PC-3 (cell line): Measurements from ENCODE around the gene ADCY5. TPM values are rescaled to one million over a fixed set of nuclear protein-coding genes. Genes with fewer than 3 reads are reported as not detected.

Source experiments
- ATAC-seq: fragments of 200-7000 bp; cut with Tn5 transposase; 2 replicates; pipeline ENCODE4 v1.9.1; 2020; ENCODE audit warnings: mild to moderate bottlenecking, moderate library complexity
- BruUV-seq: library from RNA; stranded (reverse); fragments of 400-500 nt; replicated peaks from 2 replicates; lab custom pipeline; 2021; lab: Mats Ljungman, UMichigan
- CTCF ChIA-PET: fragments of 300-600 bp; sonication (Branson Sonifier 250); formaldehyde crosslinking; loops from one replicate; lab custom pipeline; 2022; ENCODE audit warnings: antibody characterized with exemption; lab: Charles Lee
- POLR2A ChIA-PET: fragments of 300-600 bp; sonication (Branson Sonifier 250); formaldehyde crosslinking; loops from one replicate; lab custom pipeline; 2022; ENCODE audit warnings: antibody characterized with exemption; ENCODE audit not compliant: unreplicated experiment; lab: Charles Lee
- DNase-seq: peaks from one replicate; pipeline ENCODE4 v3.0.0-alpha.2; 2015
- H2AFZ ChIP-seq: fragments of 300-600 bp; sonication (generic); 2 replicates; pipeline ENCODE4 v1.6.0; 2016; ENCODE audit warnings: antibody characterized with exemption, low read length
- H3F3A ChIP-seq: fragments of 300-600 bp; sonication (generic); one replicate; pipeline ENCODE4 v1.6.0; 2017; ENCODE audit warnings: antibody characterized with exemption, low read length, control low read depth, mild to moderate bottlenecking; ENCODE audit not compliant: unreplicated experiment
- H3K27ac ChIP-seq: fragments of 300-600 bp; sonication (generic); 2 replicates; pipeline ENCODE4 v1.5.1; 2016; ENCODE audit warnings: mild to moderate bottlenecking, low read length
- H3K27me3 ChIP-seq: fragments of 300-600 bp; sonication (generic); 2 replicates; pipeline ENCODE4 v1.6.1; 2016; ENCODE audit warnings: low read length, mixed read lengths
- H3K36me3 ChIP-seq: fragments of 300-600 bp; sonication (generic); 2 replicates; pipeline ENCODE4 v1.6.1; 2016; ENCODE audit warnings: low read depth, mixed run types, low read length, mixed read lengths
- H3K4me1 ChIP-seq: fragments of 300-600 bp; sonication (generic); 2 replicates; pipeline ENCODE4 v1.5.1; 2016; ENCODE audit warnings: low read length; ENCODE audit not compliant: insufficient read depth
- H3K4me2 ChIP-seq: fragments of 300-600 bp; sonication (generic); 2 replicates; pipeline ENCODE4 v1.6.0; 2016; ENCODE audit warnings: low read length
- H3K4me3 ChIP-seq: fragments of 300-600 bp; sonication (generic); 2 replicates; pipeline ENCODE4 v1.5.1; 2016; ENCODE audit warnings: mild to moderate bottlenecking, low read length, mixed read lengths
- H3K79me2 ChIP-seq: fragments of 300-600 bp; sonication (generic); 2 replicates; pipeline ENCODE4 v1.6.1; 2017; ENCODE audit warnings: low read length, mixed read lengths
- H3K9ac ChIP-seq: fragments of 300-600 bp; sonication (generic); 2 replicates; pipeline ENCODE4 v1.6.0; 2016; ENCODE audit warnings: mild to moderate bottlenecking, low read length
- H3K9me2 ChIP-seq: fragments of 300-600 bp; sonication (generic); replicated peaks from 2 replicates; pipeline ENCODE4 v1.6.1; 2016; ENCODE audit warnings: mixed run types, low read length, mixed read lengths
- H3K9me3 ChIP-seq: fragments of 300-600 bp; sonication (generic); 2 replicates; pipeline ENCODE4 v1.6.1; 2016; ENCODE audit warnings: low read length, mixed read lengths
- H4K20me1 ChIP-seq: fragments of 300-600 bp; sonication (generic); 2 replicates; pipeline ENCODE4 v1.6.1; 2016; ENCODE audit warnings: low read length, mixed read lengths
- EZH2 ChIP-seq: fragments of 300-600 bp; sonication (generic); IDR thresholded peaks from one replicate; pipeline ENCODE4 v1.6.1; 2017; ENCODE audit warnings: antibody characterized with exemption, mild to moderate bottlenecking, low read length; ENCODE audit not compliant: unreplicated experiment
- EZH2phosphoT487 ChIP-seq: fragments of 300-600 bp; sonication (generic); IDR thresholded peaks from 2 replicates; pipeline ENCODE4 v1.6.1; 2018; ENCODE audit warnings: mild to moderate bottlenecking, antibody characterized with exemption, low read length, borderline replicate concordance
- intact Hi-C: fragments of 100-400 bp; cut with micrococcal nuclease; formaldehyde crosslinking; loops from 2 replicates; pipeline ENCODE4 v1.9.0; 2023
- total RNA-seq: library from RNA; depleted of rRNA; stranded (reverse); fragments of >200 nt; gene quantifications from 2 replicates; pipeline ENCODE4 v1.2.3, GENCODE V29; 2014
- TF ChIP-seq, protein P1 (sequence below): fragments of 300-600 bp; sonication (generic); conservative IDR thresholded peaks from 2 replicates; pipeline ENCODE4 v1.5.1; 2017; ENCODE audit warnings: antibody characterized with exemption, low read depth, mild to moderate bottlenecking, low read length

The ADCY5 gene
- total RNA-seq, 1 experiment from 2014 or later: not detected

DNA sequence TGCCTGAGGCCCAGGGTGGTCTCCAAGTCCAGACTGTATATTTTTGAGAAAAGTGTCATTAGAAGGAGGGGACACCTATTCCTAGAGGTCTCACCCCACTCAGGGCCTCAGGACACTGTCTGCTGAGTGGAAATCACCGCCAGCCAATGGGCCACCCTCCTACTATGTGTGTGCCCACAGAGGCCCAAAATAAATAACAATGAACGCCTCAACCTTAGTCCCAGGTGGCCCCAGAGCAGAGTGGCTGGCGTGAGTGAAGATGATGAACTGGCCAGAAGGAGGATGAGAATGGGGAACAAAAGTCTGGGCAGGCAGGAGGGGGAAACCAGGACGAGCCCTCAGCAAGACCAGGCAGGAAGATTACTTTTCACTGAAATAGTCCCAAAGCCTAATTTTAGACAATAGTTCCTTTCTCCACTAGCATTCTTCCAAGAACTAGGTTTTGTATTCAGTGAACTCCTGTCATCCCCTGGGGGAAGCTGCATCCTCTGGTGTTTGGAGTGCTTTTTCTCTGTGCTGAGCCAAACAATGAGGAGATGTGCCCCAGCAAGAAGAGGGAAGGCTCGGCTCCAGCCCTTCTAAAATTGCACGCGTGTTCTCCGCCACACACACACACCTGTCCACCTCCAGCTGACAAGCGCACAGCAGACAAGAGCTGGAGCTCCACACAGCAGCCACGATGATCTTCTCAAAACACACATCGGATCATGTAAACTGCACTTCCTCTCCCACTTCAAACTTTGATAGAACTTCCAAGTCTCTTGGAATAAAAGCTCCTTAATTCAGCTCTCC is 72.2 kb downstream of the ADCY5 start:
- Histone ChIP-seq H3K27me3 (peaks cover 23% of the 10 kb centered on the region; the same call in 1 of the 2 replicates), H3K9me3 (no peaks in the 10 kb centered on the region), H3K27ac (no peak overlapping the region), H3K36me3 (no peaks in the 10 kb centered on the region), H4K20me1 (no peaks in the 10 kb centered on the region), H3K79me2 (no peaks in the 10 kb centered on the region), H2AFZ (no peak overlapping the region), H3K4me1 (no peaks in the 10 kb centered on the region), H3K4me2 (no peak overlapping the region), H3K4me3 (no peak overlapping the region), H3K9ac (no peak overlapping the region), H3K9me2 (no peaks in the 10 kb centered on the region), H3F3A (no peaks in the 10 kb centered on the region)
- BruUV-seq: no TSS peak
- intact Hi-C loops: no loop called here
- POLR2A ChIA-PET: no interaction called here
- no peak for TF ChIP-seq EZH2phosphoT487
- TF ChIP-seq, protein P1, sequence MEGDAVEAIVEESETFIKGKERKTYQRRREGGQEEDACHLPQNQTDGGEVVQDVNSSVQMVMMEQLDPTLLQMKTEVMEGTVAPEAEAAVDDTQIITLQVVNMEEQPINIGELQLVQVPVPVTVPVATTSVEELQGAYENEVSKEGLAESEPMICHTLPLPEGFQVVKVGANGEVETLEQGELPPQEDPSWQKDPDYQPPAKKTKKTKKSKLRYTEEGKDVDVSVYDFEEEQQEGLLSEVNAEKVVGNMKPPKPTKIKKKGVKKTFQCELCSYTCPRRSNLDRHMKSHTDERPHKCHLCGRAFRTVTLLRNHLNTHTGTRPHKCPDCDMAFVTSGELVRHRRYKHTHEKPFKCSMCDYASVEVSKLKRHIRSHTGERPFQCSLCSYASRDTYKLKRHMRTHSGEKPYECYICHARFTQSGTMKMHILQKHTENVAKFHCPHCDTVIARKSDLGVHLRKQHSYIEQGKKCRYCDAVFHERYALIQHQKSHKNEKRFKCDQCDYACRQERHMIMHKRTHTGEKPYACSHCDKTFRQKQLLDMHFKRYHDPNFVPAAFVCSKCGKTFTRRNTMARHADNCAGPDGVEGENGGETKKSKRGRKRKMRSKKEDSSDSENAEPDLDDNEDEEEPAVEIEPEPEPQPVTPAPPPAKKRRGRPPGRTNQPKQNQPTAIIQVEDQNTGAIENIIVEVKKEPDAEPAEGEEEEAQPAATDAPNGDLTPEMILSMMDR: no peak
- CTCF ChIA-PET: no interaction called here
- DNase-seq (no peak), ATAC-seq (no peak)

DNA sequence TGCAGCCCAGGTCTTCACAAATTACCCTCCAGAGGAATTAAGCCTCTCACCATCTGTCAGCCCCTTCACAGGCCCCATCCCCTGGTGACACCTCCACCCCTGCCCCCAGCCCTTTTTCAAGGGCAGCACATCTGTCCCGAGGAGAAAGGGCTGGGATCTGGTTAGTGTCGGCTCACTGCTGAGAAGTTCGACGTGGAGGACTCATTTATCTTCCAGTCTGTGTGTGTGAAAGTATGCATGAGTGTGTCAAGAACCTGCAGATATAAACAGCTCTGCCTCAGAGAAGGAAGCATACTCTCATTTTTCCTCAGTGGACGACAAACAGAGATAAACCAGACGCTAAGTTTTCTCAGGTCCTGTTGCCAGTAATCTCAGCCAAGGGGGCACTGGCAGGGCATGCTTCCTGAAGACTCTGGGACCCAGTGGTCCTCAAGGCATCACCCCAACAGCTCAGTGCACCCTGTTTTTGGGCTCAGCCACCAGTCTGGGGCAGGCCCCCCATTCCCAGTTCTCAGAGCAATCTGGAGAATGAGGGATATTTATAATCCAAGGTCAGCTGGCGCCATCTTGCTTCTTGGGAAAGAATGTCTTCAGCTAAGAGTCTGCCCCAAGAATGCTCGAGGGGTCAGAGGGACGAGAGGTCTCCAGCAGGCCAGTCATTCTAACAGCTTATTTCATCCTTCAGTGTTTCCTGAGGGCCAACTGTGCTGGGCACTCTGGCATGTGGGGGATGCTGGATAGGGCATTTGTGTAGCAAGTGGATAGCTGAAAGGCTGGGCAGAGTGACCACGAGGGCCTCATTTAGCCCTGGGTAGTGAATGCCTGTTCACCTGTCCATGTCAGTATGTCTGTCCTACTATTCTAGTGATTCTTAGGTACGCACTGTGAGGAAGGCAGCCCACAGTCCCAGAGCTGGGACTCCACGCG is 73.6 kb downstream of the ADCY5 start:
- Histone ChIP-seq H3K79me2 (no peaks in the 10 kb centered on the region), H3K9me2 (no peaks in the 10 kb centered on the region), H3K4me2 (no peak overlapping the region), H3K36me3 (no peaks in the 10 kb centered on the region), H3K9ac (no peak overlapping the region), H3K4me1 (no peaks in the 10 kb centered on the region), H3K27me3 (peaks cover 27% of the 10 kb centered on the region; the same call in 1 of the 2 replicates), H3K4me3 (no peak overlapping the region), H4K20me1 (no peaks in the 10 kb centered on the region), H3F3A (no peaks in the 10 kb centered on the region), H2AFZ (no peak overlapping the region), H3K9me3 (no peaks in the 10 kb centered on the region), H3K27ac (no peak overlapping the region)
- ChIA-PET POLR2A (no interaction called here), CTCF (interaction anchor here (0.6 kb wide), 1 partner anchor 12 kb away, joined by 4 read pairs; no protein-coding TSS in a partner anchor)
- intact Hi-C loops: no loop called here
- DNase-seq (no peak), ATAC-seq (no peak)
- TF ChIP-seq, protein P1: no peak
- TF ChIP-seq EZH2phosphoT487 (no peak), EZH2 (no peak)
- BruUV-seq: no TSS peak
